GM18508 (cell line): ENCODE results near the gene TTF1.

Experiments used
- ATAC-seq: cut with Tn5 transposase; IDR thresholded peaks from one replicate; pipeline ENCODE4 v1.9.1; 2021; ENCODE audit warnings: moderate number of reproducible peaks; ENCODE audit not compliant: insufficient read depth, unreplicated experiment

The TTF1 gene, protein sequence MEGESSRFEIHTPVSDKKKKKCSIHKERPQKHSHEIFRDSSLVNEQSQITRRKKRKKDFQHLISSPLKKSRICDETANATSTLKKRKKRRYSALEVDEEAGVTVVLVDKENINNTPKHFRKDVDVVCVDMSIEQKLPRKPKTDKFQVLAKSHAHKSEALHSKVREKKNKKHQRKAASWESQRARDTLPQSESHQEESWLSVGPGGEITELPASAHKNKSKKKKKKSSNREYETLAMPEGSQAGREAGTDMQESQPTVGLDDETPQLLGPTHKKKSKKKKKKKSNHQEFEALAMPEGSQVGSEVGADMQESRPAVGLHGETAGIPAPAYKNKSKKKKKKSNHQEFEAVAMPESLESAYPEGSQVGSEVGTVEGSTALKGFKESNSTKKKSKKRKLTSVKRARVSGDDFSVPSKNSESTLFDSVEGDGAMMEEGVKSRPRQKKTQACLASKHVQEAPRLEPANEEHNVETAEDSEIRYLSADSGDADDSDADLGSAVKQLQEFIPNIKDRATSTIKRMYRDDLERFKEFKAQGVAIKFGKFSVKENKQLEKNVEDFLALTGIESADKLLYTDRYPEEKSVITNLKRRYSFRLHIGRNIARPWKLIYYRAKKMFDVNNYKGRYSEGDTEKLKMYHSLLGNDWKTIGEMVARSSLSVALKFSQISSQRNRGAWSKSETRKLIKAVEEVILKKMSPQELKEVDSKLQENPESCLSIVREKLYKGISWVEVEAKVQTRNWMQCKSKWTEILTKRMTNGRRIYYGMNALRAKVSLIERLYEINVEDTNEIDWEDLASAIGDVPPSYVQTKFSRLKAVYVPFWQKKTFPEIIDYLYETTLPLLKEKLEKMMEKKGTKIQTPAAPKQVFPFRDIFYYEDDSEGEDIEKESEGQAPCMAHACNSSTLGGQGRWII

GRCh38 chr9:132406554-132407122 is at the start of gene TTF1:
Gene TTF1, minus strand, starts transcription at chr9:132406840. Its CDS starts 4,019 bp downstream, at chr9:132402821.
- peak; percentile 52 for ATAC-seq

- ATAC-seq = no peak
Observed at GRCh38 chr9:132456241-132456640, 49.6 kb upstream of the TTF1 start.

- no peak for ATAC-seq
Observed at GRCh38 chr9:132451276-132451675, 44.6 kb upstream of the TTF1 start.

GRCh38 chr9:132447902-132448301 is 41.3 kb upstream of the TTF1 start:
- ATAC-seq = no peak

DNA sequence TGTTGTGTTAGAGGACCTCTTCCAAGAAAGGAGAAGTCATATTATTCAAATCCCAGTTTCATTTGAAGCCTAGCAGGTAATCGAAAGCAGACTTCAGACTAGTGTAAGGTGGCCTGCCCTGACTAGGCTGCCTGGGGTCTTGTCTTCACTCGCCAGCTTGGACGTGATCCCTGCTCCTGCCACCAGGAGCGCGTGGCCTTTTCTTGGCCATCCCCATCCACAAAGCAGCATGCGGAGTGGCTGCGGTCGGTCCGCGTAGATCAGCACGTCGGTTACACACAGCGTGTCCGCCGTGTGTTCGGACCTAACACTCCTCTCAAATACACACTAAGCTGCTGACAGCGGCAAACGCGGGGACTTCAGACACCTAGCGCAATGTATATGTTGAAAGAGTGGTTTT is 40.7 kb upstream of the TTF1 start:
- ATAC-seq = no peak

- ATAC-seq = no peak
Observed at GRCh38 chr9:132446887-132447286, 40.2 kb upstream of the TTF1 start.

- no peak for ATAC-seq
Observed at GRCh38 chr9:132443951-132444607, 37.4 kb upstream of the TTF1 start.

DNA sequence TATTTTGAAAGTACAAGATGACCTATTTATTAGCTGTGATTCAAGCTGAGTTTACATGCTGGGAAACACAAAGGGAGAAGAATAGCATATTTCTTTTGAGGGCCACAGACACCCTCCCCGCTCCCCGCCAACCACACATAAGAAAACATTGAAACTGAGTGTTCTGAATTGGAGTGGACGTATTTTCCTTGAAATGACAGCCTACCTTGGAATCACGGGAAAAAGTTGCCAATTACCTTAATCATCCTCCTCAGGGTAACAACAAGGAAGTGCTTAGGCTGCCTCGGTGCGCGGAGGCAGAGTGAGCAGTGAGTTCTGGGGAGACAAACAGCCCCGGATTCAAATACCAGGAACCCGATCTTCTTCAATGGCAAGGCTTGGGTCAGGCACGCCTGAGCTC is 34.8 kb upstream of the TTF1 start:
- no peak for ATAC-seq

DNA sequence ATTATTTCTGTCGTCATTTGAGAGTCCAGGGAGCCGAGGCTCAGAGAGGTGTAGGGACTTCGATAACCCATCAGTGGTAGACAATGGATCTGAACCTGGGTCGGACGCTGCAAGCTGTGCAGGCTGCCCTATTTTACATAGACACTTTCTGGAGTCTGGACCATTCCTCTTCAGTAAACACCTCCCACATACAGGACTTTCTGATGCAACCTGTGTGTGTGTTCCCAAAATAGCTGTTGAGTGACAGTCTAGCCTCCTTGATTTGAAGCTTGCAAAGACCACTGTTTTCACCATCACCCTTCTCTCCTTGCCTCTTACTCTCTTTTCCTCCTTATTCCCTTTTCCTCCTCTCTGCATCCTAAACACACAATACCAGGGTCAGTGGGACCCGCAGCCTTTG is 34.1 kb upstream of the TTF1 start:
- ATAC-seq = no peak

DNA sequence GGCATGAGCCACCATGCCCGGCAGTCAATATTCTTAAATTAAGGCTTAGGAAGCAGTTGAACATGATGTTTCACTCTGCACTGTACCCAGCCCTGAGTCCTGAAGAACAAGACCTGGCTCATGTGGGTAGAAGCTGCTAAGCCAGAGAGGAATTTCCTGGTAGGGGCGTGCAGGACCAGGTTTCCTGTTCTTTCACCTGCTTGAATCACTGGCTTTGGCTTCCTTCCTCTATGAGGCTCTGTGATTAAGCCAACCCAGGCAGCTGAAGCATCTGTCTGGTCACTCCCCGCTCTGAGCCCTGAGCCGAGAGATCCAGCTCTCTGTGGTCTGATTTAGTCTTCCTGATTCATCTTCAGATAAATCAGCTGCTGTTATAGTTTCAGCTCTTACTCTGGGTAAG is 32.5 kb upstream of the TTF1 start:
- no peak for ATAC-seq

DNA sequence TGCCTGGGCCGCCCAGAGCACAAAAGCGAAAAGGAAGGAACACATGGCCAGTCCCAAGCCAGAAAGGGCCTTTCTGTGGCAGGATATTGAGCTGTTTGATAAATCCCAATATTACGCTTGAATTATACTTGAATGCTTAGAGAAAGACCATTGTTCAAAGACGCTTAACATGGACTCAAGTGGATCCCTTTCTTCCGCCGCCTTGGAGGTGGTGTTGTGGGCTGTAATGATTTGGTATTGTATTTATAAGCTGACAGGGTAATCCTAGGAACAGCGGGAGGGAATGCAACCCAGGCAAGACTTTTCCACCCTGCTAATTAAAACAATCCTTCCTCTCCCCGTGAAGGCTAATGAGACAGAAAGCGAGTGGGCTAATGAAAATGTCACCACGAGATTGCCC is 28.2 kb upstream of the TTF1 start:
- ATAC-seq = no peak

- no peak for ATAC-seq
Observed at GRCh38 chr9:132430998-132431397, 24.4 kb upstream of the TTF1 start.

DNA sequence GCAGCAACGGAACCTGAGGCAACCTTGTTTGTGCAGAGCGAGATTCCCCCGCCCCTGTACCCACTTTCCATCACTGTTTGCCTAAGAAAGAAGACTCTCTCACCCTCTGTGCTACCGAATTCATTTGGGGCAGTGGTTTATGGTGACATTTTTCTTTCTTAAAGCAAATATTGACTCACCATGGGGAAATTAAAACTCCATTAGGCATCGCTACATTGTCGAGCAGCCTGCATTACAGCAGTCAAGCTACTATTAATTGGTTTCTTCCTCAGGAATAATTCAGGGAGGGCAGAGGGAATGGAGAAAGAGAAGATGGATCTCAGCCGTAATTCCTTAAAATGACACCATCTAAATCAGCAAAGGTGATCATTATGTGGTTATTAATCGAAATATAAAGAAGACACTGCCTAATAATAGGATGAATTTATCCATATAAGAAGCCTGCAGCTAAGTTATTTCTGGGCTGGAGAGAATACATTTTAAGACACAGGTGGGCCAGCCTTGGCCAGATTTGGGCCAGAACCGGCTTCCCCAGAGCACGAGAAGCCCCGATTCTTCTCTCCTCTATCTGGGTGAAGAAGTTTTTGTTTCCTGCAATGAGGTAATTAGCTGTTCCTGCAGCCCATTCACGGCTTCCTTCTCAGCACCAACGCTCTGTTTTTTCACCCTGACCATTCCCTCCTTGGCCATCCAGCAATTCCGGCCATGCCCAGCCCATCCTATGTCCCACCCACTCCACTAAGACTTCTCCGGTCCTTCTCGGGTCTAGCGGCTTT is 20.2 kb upstream of the TTF1 start:
- no peak for ATAC-seq

DNA sequence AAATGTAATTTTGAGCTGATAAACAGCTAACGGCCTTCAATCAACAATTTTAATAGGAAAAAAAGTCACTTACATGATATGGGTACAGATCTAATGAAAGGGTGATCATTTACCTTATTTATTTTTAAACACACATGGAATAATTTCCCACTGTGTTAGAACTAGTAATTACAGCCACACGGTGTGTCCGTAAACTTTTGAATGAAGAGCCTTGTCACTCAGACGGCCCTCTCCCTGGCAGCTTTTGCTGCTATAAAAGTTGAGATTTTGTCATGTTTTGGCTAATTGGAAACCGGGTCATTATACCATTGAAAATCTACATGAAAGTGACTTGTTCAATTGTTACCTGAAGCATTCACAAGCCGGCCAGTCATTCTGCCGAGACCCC is 19.0 kb upstream of the TTF1 start:
- no peak for ATAC-seq

- ATAC-seq = no peak
Observed at GRCh38 chr9:132424857-132425674, 18.4 kb upstream of the TTF1 start.

- no peak for ATAC-seq
Observed at GRCh38 chr9:132423503-132423902, 16.9 kb upstream of the TTF1 start.

DNA sequence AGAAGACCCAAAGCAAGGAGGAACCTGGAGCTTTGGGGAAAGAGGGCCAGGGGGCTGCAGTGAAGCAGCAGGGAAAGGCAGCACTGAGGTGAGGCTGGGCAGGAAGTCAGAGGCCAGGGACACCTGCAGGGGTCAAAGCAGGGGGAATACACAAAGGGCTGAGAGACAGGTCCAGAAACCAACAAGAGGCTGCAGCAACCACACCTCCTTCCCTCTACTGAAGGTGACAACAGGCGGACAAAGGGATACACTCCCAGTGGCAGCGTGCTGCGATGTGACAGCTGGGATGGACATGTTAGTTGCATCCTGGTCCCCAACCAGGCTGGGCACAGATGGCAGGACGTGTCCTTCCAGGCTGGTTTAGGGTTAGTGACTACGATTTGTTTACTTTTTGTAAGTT is 15.9 kb upstream of the TTF1 start:
- ATAC-seq = no peak

DNA sequence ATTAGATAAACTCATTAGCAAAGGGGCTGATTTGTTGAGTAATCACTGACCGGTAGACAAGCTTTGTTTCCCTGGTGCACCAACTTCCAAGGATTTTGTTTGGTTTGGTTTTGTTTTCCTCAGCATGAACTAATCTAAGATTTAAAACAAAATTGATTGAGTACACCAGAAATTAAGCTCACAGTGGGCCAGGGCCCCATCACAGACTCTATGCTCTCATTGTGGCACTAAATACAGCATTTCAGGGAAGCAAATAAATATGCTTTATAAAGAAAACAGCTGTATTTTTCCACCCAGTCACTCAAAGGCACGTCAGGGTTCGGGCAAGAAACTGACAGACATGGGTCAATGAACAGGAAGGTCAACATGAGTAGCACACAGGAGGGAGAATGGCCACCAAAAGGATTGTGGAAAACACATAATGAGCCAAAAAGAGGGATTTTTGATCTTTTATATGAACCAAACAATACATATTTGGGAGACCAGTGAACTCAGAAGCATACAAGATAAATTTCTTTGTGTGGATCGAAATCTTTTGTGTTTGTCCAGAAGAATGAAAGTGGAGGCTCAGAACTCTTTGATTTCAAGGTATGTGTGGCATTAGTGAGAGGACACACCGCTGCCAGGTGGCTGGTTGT is 12.2 kb upstream of the TTF1 start:
- no peak for ATAC-seq

DNA sequence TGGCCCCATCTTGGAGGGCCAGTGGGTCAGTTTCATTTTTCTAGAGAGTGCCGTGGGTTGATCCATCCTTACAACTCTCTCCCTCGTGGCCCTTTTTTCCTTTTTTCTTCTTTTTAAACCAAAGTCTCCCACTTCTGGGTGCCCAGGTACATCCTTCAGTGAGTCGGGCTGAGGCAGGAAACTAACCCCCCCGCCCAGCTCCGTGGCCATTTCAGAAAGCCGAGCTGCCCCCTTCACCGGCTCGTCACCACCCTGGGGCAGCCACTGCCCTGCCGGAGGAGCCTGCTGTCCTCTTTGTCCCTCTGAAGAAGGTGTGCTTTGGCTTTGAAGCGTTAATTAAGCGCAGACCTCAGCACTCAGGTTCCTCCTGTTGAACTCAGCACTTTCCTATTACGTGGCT is 8.5 kb upstream of the TTF1 start:
- no peak for ATAC-seq
